CD4-positive, alpha-beta T cell treated with Interferon gamma for 1 hour (primary cell): ENCODE measurements around the gene ECD.
A peak's percentile ranks its signal among the peaks of the same experiment; 100 is the strongest.

Experiments used
- DNase-seq: peaks from one replicate; pipeline ENCODE4 v3.0.0-alpha.2; 2020

Gene ECD

DNA sequence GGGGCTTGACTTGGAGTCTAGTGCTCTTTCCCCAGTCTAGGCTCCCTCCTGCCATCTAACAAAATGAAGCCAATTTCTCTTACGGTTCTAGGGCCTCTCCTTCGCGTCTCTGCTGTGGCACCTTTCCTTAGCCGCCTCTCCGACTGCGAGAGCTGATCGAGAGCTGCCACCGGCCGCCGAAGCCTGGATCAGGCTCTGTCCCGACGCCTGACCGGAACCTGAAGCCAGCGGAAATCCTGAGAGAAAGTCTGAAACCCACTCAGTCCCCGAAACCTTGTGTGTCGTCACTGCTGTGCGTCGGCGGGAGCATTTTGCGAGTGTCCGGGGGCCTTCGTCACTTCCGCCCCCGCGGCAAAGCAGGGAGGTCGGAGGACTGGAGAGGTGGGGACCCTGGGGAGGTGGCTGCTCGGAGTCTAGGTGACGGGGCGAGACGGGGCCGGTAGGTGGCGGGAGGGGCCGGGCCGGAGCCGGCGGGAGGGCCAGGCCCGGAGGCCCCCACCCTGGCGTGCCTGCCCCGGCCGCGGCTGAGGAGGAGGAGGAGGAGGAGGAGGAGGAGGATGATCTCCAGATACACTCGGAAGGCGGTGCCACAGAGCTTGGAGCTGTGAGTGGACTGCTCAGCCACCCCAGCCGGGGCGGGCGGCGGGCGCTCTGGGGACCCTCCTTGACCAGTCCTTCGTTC lies at the start of gene ECD, which contains the start of gene FAM149B1:
Gene ECD (minus strand): TSS at position 226 of the 682 bp plus-strand sequence. CDS start 4,071 bp downstream, outside the sequence.
Gene FAM149B1 (plus strand): TSS at position 337 of the 682 bp plus-strand sequence. CDS start 221 bp downstream, at position 558.
- peak; percentile 91 for DNase-seq

DNA sequence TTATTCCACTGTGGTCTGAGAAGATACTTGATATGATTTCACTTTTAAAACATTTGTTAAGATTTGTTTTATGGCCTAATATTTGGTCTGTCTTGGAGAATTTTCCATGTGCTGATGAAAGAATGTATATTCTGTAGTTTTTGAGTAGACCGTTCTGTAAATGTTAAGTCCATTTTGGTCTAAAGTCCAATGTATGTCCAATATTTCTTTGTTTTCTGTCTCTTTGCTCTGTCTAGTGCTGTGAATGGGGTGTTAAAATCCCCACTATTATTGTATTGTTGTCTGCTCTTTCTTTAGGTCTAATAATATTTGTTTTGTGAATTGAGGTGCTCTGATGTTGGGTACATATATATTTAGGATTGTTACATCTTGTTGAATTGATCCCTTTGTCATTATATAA lies 47.9 kb upstream of the ECD start:
- DNase-seq = no peak

DNA sequence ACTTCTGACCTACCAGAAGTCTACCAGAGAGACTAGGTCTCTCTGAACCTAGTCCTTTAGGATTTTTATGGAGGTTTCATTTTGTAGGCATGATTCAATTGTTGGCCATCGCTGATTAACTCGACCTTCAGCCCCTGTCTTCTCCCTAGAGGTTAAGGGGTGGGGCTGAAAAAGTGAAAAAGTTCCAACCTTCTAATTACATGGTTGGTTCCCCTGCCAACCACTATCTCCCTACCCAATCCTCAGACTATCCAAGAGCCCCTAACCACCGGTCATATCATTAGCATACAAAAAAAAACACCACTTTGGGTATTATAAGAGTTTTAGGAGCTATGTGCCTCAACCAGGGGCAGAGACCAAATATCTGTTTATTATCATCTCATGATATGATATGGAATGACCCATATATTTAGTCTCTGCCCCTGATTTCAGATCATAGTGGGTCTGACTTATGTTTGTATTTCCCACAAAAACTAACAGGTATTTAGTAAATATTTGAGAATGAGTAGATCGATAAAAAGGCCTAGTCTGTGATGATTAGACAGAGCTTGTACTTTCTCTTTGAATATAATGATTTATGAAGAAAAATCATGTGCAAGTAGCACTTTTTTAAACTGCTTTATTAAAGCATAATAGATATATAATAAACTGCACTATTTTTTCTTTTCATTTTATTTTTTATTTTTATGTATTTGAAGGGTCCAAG lies 43.5 kb upstream of the ECD start:
- DNase-seq = no peak

DNA sequence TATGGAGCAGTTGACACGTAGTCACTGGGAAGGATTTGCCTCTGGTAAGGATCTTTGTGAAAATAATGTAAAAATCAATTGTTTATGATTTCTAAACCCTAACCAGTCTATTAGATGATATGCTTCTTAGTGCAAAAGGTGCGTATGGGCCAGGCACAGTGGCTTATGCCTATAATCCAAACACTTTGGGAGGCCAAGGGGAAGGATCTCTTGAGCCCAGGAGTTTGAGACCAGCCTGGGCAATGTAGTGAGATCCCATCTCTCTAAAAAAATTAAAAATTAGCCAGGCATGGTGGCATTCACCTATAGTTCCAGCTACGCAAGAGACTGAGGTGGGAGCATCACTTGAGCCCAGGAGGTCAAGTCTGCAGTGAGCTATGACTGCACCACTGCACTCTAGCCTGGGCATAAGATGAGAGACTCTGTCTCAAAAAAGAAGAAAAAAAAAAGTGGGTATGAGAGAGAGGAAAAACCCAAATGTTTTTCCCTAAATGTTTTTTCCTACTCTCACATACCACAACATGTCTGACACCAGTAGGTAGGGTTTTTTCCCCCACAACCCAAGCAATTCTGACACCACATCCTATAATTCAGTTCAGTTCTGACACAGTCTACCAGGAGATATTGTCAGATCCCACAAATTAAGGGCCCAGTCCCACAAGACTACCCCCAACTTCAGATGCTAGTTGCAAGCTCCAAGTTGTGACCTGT lies 42.7 kb upstream of the ECD start:
- DNase-seq = no peak

DNA sequence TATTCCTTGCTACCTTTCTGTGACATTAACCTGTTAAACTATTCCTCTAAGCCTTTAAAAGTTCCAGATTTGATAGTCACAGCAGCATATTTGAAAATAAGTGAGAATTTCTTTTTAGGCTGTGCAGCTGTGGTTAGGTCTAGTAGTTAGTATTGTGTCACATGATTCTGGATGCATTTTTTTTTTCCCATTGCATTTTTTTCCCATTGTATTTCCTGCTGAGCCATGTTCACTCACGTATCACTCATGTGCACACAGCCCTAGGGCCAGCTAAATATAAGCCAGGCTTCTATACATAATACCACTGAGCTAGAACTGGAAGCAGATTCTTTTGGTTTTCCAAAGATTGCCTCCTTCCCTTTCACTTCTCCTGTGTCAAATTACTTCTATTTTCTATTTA lies 41.9 kb upstream of the ECD start:
- no peak for DNase-seq

DNA sequence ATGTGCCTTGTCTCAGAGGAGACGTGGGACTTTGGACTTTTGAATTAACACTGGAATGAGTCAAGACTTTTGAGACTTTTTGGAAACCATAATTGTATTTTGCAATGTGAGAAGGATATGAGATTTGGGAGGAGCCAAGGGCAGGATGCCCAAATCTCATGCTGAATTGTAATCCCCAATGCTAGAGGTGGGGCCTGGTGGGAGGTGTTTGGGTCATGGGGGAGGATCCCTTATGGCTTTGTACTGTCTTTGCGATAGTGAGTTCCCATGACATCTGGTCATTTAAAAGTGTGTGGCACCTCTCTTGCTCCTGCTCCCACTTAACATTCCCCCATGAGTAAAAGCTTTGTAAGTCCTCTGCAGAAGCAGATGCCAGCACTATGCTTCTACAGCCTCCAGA lies 40.1 kb upstream of the ECD start:
- DNase-seq = no peak

DNA sequence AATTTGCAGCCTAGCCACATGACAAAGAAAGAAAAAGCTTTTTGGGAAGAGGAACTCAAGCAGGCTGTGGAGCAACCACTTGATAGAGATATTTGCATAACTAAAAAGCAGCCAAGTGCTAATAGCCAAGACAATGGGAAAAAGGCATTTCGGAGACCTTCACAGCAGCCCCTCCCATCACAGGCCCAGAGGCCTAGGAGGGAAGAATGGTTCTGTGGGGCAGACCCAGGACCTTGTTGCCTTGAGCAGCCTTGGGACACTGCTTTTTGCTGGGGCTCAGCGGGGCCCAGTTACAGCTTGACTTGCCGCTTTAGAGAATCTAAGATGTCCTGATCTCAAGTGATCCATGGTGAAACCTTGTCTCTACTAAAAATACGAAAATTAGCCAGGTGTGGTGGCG lies 38.6 kb upstream of the ECD start:
- DNase-seq = no peak

DNA sequence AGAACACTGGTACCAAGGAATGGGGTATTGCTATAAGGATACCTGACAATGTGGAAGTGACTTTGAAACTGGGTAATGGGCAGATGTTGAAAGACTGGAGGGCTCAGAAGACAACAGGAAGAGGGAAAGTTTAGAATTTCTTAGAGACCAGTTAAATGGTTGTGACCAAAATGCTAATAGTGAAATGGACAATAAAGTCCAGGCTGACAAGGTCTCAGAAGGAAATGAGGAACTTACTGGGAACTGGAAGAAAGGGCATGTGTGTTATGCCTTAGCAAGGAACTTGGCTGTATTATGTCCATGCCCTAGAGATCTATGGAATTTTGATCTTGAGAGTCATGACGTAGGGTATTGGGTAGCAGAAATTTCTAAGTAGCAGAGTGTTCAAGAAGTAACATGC lies 38.1 kb upstream of the ECD start:
- no peak for DNase-seq

DNA sequence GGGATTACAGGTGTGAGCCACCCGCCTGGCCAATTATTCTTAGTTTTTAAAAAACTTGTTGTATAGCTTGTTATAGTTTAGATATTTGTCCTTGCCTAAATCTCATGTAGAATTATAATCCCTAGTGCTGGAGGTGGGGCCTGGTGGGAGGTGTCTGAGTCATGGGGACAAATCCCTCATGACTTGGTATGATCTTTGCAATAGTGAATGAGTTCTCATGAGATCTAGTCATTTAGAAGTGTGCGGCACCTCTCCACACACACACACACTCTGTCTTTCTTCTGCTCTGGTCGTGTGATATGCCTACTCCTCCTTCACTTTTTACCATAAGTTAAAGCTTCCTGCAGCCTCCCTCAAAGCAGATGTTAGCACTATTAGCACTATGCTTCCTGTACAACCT lies 37.3 kb upstream of the ECD start:
- no peak for DNase-seq

DNA sequence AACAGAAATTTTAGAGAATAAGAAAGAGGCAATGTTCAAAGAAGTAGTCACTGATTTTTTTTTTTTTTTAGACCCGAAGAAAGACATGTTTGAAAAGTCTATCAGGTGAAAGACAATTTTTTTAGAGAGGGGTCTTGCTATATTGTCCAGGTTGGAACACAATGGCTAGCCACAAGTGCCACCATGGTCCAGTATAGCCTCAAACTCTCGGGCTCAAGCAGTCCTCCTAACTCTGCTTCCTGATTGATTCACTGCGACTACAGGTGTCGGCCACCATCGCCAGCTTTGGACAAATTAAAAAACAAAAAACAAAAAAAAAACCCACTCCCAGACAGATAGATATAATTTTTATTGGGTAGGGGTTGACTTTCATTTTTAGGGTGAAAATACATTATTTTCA lies 22.4 kb upstream of the ECD start:
- no peak for DNase-seq

DNA sequence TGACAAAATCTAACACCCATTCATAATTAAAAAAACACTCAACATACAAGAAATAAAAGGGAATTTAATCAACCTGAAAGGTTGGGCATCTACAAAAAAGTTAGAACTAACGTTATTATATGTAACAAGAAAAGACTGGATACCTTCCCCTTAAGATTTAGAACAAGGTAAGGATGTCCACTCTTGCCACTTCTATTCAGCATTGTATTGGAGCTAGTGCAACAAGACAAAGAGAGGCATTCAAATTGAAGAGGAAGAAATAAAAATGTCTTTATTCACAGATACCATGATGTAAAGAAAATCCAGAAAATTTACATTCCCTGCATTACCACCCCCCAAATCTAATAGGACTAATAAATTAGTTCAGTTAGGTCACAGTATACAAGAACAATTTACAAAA lies 18.5 kb upstream of the ECD start:
- DNase-seq = no peak

DNA sequence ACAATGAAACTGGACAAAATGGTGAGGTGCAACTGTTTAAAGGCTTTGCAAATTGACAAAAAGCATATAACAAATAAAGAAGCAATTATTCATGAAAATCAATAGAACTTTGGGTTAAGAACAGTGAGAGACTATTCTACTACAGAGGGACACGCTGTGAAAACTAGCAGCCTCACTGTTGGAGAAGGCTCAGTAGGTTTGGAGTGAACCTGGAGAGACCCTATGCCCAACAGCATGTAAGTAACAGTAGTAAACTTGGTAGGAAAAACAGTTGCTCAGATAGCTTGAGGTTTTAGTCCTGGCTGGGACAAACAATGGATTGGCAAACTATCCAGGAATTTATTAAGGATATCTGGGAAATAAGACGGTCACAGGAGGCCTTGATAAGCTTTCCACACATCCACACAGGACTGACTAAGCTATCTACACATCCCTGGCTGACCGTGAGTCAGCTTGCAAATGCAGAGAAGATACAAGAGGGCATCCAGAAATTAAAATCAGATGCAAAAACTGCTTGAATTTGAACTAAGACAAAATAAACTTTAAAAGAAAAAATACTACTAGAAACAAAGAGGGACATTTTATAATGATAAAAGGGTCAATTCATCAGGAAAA lies 16.0 kb upstream of the ECD start:
- DNase-seq = no peak

DNA sequence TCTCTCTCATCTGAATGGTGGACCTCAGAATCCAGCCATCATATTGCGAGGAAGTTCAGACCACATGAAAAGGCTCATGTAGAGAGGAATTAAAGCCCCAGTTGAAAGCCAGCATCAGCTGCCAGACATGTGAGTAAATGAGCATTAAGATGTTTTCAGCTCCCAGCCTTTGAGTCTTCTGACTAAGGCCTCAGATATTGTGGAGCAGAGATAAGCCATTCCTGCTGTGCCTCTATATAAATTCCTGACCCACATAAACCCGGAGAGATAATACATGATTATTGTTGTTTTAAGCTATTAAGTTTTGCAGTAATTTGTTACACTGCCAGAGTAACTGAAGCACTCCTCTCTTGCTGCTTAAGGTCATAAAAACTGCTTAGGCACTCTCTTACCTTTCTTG lies 14.8 kb upstream of the ECD start:
- no peak for DNase-seq

DNA sequence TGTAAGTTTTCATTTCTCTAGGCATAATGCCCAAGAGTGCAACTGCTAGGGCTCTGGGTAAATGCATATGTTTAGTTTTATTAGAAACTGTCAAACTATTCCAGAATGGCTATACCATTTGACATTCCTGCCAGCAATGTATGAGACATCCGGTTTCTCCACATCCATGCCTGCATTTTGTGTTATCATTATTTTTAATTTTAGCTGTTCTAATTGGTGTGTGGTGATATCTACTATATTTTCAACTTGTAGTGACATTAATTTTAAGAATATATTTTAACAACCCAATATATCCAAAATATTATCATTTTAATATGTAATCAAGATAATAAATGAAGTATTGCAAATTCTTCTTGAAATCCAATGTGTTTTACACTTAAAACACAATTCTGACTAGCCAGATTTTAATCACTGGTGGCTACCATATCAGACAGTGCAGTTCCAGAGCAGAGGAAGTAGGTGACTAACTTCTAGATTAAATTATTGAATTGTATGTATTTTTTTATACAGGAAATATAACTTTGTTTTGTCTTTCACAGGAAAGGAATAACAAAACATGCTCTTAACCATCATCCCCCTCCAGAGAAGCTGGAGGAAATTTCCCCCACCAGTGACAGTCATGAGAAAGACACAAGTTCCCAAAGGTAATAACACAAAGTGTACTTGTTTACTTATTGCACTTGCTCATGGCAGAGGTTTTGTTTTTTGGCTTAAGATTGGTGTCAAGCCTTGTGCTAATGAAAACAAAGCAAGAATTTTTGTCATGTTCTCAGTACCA lies 6.5 kb upstream of the ECD start:
- no peak for DNase-seq

DNA sequence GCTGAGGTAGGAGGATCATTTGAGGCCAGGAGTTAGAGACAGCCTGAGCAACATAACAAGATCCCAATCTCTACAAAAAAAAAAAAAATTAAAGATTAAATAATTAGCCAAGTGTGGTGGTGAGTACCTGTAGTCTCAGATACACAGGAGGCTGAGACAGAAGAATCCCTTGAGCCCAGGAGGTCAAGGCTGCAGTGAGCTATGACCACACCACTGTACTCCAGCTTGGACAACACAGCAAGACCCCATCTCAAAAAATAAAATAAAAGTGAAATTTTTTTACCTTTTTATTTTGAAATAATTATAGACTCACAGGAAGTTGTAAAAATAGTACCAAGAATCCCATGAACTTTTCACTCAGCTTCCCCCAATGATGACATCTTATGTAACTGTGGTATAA lies 5.1 kb upstream of the ECD start:
- DNase-seq = no peak

DNA sequence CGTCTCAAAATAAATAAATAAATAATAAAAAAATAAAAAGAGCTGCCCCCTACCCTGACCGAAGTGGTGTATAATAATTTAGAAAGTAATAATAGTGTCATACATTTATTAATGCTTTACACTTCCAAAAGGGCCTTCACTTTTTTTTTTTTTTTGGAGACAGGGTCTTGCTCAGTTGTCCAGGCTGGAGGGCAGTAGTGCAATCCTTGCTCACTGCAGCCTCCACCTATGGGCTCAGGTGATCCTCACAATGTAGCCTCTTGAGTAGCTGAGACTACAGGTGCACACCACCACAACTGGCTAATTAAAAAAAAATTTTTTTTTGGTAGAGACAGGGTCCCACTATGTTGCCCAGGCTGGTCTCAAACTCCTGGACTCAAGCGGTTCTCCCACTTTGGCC lies 1.5 kb upstream of the ECD start:
- DNase-seq = no peak

DNA sequence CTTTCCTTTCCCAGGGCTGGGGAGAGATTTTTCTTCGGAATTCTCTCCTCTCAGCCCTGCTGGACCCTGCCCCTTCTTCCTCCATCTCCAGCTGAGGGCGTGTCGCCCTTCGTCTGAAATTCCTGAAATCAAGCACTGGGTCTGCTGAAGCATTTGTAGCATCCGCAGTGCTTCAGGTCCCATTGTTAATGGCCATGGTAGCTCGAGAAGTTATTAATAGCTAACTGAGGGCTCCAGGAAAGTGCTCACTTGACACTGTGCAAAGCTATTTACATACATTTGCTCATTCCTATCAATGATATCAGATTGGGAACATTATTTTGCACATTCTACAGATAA lies 626 bp upstream of the ECD start:
- no peak for DNase-seq

DNA sequence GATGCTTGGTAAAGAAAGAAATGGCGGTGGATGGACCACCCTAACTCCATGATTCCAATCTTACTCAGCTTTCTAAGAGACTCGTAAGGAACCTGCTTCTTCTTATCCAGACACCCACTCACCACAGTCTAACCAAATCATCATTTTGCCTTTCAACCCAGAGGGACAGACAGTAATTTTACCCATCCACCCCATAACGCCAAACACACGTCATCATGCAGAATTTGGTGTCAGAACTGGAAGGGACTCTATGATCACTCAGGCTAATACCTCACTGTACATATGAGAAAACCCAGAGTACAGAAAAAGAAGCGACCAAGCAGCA lies 388 bp downstream of the ECD start:
- peak; percentile 3 for DNase-seq

DNA sequence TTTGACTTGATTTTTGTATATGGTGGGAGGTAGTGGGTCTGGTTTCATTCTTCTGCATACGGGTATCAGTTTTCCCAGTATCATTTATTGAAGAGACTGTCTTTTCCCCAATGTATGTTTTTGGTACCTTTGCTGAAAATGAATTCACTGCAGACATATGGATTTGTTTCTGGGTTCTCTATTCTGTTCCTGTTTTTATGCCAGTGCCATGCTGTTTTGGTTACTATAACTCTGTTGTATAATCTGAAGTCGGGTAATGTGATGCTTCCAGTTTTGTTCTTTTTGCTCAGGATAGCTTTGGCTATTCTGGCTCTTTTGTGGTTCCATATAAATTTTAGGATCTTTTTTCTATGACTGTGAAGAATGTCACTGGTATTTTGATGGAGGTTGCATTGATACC lies 836 bp downstream of the ECD start:
- no peak for DNase-seq

DNA sequence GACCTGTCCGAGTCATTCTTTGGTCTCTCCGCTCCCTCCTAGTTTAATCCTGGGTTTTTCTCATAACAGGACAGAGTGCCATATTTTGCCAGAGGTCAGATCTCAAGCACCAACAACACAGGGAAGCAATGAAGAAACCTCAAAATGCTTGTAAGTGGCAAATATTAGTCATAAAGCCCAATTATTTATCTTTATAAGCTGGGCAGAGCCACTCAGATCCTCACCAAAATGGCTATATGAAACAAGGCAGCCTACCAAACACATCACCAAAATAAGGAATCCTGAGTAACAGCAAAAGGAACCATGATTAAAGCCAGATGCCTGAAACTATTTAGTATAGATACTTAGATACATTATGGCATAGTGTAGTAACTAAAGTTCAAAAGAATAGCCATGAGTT lies 4.7 kb downstream of the ECD start:
- DNase-seq = no peak

DNA sequence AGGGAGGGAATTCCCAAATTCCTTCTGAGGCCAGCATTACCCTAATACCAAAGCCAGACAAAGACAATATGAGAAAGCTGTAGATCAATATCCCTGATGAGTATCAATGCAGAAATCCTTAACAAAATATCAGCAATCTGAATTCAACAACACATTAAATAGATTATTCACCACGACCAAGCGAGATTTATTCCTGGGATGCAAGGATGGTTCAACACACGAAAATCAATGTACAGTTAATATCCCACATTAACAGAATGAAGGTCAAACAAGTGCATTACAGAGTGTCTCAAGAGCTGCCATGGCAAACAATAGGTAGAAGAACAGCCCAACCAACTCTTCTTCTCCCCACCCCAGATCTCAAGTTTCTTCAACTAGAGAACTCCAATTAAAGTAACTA lies 6.1 kb downstream of the ECD start:
- DNase-seq = no peak

DNA sequence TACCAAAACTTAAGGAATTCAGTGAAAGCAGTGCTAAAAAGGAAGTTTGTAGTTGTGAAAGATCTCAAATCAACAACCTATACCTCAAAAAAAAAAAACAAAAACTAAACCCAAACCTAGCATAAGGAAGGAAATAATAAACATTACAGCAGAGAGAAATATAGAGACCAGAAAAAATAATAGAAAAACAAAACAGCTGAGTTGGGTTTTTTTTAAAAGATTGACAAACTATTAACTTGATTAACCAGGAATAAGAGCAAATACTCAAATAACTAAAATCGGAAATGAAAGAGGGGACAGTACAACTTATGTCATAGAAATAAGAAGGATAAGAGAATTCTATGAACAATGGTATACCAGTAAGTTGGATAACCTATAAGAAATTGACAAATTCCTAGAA lies 6.7 kb downstream of the ECD start:
- no peak for DNase-seq

DNA sequence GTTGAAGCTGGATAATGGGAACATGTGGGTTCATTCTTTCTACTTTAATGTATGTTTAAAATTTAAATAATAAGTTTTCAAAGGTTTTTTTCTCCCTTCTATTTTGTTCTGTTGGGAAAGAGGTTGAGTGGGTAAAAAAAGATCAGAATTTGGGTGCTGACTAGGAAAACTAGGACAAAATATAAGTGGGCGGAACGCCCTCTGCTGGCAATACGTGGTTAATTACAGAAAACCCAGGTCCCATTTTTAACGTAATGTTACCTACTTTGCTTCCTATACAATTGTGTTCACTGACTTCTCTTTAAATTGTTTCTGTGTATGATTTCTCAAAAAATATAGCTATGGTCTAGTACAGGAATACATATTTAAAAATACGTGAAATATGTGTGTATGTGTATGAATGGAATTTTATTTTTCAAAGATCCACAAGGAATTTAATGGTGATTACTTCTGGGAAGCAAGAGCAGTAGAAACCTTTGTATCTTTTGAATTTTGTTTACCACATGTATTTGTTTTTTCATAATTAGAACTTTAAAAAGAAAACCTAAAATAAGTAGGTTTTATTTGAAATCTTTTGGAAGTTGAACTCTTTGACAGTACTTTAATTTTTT lies 8.7 kb downstream of the ECD start:
- peak; percentile 33 for DNase-seq
